GM20000 (cell line): Measurements from ENCODE around the gene ARMC3.

Source experiments
- DNase-seq: peaks from one replicate; pipeline ENCODE4 v3.0.0; 2012; ENCODE audit warnings: low spot score
- TF ChIP-seq, protein P1 (sequence below): IDR thresholded peaks from 2 replicates; pipeline ENCODE4 v1.5.1; 2012; ENCODE audit warnings: mild to moderate bottlenecking, control low read depth; ENCODE audit errors: extremely low read depth, missing control alignments

Gene ARMC3

DNA sequence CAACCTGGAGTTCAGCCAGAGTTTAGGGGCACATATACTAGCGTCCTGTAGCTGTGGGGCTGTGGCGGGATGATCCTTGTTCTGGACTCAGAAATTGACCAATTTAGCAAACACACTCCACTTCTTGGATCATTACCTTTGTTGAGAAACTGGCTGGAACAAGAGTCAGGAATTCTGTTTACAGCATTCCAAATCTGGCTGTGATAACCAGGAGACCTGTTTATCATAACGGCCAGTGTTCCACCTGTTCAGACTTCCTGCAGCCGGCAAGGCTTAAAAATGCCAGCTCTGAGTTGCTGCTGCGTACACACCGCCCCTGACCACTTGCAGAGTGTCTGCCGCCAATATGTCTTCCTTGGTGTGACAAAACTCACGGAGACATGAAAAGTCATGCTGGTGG, 64.8 kb downstream of the ARMC3 start:
- DNase-seq = no peak
- TF ChIP-seq, protein P1, sequence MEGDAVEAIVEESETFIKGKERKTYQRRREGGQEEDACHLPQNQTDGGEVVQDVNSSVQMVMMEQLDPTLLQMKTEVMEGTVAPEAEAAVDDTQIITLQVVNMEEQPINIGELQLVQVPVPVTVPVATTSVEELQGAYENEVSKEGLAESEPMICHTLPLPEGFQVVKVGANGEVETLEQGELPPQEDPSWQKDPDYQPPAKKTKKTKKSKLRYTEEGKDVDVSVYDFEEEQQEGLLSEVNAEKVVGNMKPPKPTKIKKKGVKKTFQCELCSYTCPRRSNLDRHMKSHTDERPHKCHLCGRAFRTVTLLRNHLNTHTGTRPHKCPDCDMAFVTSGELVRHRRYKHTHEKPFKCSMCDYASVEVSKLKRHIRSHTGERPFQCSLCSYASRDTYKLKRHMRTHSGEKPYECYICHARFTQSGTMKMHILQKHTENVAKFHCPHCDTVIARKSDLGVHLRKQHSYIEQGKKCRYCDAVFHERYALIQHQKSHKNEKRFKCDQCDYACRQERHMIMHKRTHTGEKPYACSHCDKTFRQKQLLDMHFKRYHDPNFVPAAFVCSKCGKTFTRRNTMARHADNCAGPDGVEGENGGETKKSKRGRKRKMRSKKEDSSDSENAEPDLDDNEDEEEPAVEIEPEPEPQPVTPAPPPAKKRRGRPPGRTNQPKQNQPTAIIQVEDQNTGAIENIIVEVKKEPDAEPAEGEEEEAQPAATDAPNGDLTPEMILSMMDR = no peak

DNA sequence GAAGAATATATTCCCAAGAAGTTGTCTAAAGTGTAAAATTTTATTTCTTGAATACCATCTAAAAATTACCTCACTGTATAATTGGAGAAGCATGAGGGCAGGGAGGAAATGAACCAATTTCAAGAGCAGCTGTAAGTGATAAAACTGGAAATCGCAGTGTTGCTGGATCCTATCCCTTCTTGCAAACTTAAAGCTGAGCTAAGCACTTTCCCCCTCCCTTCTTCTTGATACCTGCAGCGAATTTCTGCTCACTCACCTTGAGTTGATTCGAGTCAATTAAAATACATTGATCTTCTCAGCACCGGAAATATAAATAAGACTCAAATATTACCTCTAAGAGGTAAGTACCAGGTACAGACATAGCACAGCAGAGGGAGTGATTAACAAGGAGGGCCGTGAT, 65.5 kb downstream of the ARMC3 start:
- DNase-seq = no peak
- TF ChIP-seq, protein P1 = no peak

DNA sequence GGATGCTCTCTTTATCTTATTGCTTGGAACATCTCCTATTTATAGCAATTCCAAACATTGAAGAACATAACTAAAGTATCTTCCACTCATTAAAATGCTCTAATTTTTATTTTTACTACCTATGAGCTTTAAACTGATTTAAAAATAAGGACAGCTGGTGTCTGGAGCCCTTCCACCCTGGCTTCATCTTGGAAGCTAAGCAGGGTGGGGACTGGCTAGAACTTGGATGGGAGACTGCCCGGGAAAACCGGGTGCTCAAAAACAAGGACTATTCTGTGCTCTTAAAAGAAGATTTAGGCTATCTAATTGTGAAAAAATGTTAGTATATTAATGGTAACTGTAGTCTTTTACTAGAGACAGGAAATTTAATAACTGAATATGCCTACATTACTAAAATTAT, 69.2 kb downstream of the ARMC3 start:
- TF ChIP-seq, protein P1 = no peak
- no peak for DNase-seq

DNA sequence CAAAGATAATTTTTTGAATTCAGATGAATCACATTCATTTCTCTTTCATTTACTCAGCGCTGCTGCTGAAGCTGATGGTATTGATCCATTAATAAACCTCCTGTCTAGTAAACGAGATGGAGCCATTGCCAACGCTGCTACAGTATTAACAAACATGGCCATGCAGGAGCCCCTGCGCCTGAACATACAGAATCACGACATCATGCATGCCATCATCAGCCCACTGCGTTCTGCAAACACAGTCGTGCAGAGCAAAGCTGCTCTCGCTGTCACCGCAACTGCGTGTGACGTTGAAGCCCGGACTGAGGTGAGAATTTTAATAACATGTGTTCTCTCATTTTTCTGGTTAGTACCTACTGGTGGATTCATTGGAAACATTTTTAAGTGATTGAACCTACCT, 70.2 kb downstream of the ARMC3 start:
- no peak for DNase-seq
- TF ChIP-seq, protein P1 = no peak

DNA sequence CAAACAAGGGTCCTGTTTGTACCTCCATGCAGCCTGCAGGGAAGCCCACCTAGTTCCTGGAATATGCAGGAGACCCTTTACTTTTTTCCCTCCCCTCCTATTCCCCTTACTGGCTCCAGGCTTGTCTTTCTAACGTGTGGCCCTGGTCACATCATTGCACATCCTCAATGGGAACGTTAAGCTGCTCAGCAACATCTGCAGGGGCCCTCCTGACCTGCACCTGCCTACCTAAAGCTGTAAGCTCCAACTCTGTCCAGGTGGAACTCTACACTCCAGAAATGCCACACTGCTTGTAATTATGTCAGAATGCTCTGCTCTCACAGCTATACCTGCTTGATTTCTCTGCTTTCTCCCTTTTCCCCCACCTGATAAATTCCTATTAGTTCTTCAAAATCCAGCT, 72.1 kb downstream of the ARMC3 start:
- TF ChIP-seq, protein P1 = no peak
- no peak for DNase-seq

DNA sequence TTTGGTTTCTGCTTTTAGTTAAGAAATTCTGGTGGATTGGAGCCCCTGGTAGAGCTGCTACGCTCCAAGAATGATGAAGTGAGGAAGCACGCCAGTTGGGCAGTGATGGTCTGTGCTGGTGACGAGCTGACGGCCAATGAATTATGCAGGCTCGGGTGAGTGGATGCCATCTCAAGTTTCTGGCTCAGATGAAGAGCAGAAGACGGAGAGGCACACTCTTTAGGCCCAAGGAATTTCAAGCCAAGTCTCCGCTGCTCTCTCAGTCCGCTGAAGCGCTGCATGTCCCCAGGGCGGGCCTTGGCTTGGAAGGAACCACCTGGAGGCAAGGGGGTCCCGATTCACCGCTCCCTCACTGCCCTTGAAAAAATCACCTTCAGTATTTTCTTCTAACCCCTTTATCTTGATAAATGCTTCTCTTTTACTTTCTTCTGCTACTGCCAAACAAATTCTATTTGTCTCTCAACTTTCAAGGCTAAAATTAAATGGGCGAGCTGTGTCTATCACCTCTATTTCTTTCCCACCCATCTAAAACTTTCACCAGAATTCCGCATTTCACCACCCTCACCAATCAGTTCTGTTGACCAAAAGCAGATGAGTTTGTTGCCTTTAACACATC, 74.2 kb downstream of the ARMC3 start:
- TF ChIP-seq, protein P1 = no peak
- DNase-seq = no peak

DNA sequence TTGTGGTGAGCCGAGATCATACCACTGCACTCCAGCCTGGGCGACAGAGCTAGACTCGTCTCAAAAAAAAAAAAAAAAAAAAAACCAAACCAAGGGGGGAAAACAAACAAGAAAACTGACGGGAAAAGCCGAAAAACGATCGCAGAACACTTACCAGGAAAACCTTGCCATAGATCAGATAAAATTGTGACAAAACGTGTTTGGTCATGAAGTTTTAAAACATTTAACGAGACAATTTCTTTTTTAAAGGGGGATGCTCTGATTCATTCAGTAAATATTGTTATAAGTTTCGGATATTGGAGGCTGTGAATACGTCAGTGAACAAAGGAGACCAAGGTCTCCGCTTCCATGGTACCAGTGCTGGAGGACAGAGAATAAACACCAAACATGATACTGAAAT, 77.3 kb downstream of the ARMC3 start:
- TF ChIP-seq, protein P1 = no peak
- DNase-seq = no peak
